ENCODE results near the gene FNDC1.
"Not testable (repeated sequence)": the region's sequence is repeated elsewhere in the genome, so short reads cannot be mapped to it uniquely, and the experiment has no call there.

- TF ChIP-seq CTCF, POLR2A (IDR thresholded peaks at IDR 0.05): not testable (repeated sequence)
Observed at GRCh38 chr6:159123831-159124230, 45.4 kb upstream of the FNDC1 start.

Data from thyroid gland (tissue), 4 donors.